AG08396 (cell line): ENCODE measurements around the gene GPR137.
A peak's percentile ranks its signal among the peaks of the same experiment; 100 is the strongest.

Experiments
- DNase-seq: peaks from one replicate; pipeline ENCODE4 v3.0.0; 2012; ENCODE audit warnings: low spot score, mixed read lengths

Gene GPR137

DNA sequence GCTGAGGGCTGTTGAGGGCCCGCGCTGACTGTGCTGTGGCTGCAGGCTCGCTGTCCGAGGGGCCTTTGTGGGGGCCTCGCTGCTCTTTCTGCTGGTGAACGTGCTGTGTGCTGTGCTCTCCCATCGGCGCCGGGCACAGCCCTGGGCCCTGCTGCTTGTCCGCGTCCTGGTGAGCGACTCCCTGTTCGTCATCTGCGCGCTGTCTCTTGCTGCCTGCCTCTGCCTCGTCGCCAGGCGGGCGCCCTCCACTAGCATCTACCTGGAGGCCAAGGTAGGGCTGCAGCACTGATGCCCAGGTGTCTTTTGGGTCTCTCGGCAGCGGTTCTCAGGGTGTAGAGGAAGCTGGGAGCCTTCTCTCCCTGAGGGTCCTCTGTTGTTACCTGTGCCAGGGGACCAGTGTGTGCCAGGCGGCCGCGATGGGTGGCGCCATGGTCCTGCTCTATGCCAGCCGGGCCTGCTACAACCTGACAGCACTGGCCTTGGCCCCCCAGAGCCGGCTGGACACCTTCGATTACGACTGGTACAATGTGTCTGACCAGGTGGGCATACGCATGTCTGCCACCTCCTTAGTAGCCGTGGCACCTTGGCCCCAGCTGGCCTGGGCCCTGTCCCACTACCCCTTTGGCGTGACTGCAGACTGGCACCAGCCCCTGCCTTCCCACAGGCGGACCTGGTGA, 2.2 kb downstream of the GPR137 start:
- DNase-seq: no peak

DNA sequence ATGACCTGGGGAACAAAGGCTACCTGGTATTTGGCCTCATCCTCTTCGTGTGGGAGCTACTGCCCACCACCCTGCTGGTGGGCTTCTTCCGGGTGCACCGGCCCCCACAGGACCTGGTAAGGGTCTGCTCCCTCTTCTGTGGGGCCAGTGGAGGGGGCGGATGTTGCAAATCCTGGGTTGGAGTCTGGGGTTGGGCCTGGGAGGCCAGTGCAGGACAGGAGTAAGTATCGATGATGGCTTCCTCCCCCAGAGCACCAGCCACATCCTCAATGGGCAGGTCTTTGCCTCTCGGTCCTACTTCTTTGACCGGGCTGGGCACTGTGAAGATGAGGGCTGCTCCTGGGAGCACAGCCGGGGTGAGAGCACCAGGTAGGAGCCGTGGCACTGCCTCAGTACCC, 2.7 kb downstream of the GPR137 start:
- DNase-seq: no peak

DNA sequence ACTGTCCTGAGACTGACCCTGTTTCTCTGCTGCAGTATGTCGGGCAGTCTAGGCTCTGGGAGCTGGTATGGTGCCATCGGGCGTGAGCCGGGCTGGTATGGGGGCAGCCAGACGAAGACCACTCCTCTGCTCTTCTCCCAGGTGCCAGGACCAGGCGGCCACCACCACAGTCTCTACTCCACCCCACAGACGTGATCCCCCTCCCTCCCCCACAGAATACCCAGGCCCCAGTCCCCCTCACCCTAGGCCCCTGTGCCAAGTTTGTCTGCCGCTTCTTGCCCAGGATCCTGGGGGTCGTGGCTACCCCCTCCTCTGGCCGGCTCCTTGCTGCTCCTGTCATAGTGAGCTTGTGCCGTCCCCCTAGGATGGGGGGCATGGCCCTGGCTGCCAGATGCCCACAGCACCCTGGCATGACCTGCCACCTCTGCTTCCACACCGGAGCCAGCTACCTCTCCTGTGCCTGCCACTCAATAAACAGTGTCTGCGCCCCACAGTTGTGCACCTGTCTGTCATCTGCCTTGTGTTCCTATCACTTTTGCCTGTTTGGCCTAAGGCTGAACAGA, 3.4 kb downstream of the GPR137 start:
- no peak for DNase-seq

DNA sequence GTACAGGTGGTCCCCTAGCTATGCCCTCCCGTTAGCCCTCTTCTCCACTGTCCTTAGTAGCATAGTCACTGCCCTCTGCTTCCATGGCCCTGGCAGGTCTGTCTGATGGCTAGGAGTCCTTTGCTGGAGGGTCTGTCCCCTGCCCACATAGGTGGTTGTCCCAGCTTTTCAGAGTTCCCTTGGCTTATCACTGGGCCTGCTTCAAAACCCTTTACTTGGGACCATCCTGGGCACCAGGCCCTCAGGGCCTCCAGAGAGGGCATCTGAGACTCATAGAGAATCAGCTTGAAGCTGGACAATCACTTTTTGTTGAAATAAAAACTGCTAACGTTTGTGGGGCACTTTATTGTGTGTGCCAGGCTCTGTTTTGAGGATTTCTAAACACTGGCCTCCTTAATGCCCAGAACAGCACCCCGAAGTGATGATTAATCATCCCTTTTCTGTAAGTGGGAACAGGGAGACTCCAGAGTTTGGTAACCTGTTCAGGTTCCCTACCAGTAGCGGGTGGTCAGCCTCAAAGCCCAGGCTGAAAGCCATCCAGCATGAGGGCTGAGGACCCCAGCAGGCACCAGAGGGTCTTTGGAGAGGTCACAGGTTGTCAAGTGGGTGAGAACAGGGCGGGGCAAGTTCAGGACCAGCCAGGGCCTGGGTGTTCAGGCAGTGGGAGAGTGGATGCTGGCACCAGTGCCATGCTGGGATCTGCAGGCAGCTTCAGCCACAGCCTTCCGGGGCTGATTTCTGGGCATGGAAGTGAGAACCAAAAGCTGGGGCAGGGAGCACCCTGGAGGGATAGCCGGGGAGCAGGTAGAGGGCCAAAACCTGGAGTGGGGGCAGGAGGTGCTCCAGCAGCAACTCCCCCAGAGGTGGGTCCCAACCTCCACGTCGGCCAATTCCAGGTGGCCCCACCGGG, 5.0 kb downstream of the GPR137 start:
- no peak for DNase-seq

GRCh38 chr11:64291262-64291751, 5.7 kb downstream of the GPR137 start, which contains the start of gene KCNK4:
KCNK4 (plus strand) TSS chr11:64291302; CDS start chr11:64293019, 1,717 bp downstream.
- DNase-seq: no peak

- no peak for DNase-seq
These were observed 6.3 kb downstream of the GPR137 start for GRCh38 chr11:64291752-64292459.

- no peak for DNase-seq
These were observed 7.0 kb downstream of the GPR137 start for GRCh38 chr11:64292460-64293254.

DNA sequence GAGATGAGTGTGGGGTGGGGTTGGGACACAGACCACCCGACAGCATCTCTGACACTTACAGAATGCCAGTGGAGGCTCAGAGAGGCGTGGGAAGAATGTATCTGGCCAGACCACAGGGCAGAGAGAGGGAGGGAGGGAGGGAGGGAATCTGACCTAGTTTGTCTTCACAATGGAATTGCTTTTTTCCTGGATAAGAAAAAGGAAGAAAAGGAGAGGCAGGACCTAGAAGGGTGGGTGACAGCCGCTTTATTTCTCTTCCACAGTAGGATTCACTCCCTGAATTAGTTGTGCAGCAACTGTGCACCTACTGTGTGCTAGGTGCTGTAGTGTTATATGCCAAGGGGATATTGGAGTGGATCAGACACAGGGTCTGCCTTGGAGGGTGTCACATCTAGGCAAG, 9.1 kb downstream of the GPR137 start:
- peak; percentile 46 for DNase-seq

DNA sequence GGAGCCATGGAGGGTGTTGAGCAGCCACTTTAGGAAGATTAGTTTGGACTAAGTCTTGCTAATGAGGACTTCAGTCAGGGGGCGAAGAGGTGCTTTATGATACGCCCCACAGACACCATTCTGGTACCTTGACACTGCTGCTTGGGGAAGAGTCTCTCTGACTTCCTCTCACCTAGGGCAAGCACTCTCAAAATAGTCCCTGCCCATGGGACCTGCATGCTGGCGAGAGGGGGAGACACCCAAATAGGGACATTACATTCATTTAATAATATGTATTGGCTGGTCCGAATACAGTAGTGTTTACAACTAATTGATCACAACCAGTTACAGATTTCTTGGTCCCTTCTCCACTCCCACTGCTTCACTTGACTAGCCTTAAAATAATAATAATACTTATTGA, 10.1 kb downstream of the GPR137 start:
- DNase-seq: no peak

- DNase-seq: no peak
These were observed 10.6 kb downstream of the GPR137 start for GRCh38 chr11:64296236-64296635.

- no peak for DNase-seq
These were observed 11.4 kb downstream of the GPR137 start for GRCh38 chr11:64296830-64297698.

GRCh38 chr11:64297699-64298358, 12.2 kb downstream of the GPR137 start:
- no peak for DNase-seq

DNA sequence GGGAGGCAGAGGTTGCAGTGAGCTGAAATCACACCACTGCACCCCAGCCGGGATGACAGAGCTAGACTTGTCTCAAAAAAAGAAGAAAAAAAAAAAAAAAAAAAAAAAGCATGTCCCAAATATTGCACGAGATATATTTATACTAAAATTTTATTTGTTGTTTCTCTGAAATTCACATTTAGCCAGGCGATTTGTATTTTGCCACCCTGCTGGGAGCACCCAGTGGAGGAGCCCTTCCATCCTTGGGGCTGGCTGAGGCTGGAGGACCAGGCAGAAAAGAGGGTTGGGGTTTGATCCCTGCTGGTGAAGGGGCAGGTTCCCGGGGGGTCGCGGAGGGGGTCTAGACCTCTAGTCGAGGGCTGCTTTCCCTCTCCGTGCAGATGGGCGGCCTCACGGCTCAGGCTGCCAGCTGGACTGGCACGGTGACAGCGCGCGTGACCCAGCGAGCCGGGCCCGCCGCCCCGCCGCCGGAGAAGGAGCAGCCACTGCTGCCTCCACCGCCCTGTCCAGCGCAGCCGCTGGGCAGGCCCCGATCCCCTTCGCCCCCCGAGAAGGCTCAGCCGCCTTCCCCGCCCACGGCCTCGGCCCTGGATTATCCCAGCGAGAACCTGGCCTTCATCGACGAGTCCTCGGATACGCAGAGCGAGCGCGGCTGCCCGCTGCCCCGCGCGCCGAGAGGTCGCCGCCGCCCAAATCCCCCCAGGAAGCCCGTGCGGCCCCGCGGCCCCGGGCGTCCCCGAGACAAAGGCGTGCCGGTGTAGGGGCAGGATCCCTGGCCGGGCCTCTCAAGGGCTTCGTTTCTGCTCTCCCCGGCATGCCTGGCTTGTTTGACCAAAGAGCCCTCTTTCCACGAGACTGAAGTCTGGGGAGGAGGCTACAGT, 13.6 kb downstream of the GPR137 start:
- peak; percentile 69 for DNase-seq

DNA sequence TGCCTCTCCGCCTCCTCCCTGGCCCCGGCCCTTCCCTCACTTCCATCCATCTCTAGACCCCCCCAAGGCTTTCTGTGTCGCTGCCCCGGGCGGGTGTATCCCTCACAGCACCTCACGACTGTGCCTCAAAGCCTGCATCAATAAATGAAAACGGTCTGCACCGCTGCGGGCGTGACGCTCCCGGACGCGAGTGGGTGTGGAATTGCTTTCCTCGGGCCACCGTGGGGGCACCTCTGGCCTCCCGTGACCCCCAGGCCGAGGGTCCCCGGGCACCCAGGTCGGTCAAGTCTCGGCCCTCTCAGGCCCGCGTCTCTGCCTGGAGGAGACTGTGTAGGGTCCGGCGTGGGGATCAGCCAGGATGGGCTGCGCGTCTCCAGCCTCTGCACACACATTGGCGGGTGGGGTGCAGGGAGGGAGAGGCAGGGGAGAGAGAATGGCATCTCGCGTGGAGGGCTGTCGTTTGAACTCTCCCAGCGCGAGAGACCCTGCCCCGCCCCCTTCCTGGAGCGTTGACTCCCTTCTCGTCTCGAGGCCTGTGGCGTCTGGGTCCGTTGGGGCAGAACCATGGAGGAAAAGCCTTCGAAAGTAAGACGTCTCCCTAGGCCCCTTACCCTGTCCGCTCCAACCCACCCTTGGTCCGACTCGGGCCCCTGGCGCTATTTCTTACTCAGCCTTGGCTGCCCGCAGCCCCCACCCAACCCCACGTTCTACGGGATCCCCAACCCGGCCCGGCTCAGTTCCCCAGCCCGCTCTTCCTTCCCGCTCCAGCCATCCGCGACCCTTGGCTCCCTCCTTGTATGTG, 14.4 kb downstream of the GPR137 start, which contains the start of gene CATSPERZ:
CATSPERZ (plus strand) TSS at position 512 of the 802 bp plus-strand sequence; CDS start at position 565, 53 bp downstream.
- no peak for DNase-seq

DNA sequence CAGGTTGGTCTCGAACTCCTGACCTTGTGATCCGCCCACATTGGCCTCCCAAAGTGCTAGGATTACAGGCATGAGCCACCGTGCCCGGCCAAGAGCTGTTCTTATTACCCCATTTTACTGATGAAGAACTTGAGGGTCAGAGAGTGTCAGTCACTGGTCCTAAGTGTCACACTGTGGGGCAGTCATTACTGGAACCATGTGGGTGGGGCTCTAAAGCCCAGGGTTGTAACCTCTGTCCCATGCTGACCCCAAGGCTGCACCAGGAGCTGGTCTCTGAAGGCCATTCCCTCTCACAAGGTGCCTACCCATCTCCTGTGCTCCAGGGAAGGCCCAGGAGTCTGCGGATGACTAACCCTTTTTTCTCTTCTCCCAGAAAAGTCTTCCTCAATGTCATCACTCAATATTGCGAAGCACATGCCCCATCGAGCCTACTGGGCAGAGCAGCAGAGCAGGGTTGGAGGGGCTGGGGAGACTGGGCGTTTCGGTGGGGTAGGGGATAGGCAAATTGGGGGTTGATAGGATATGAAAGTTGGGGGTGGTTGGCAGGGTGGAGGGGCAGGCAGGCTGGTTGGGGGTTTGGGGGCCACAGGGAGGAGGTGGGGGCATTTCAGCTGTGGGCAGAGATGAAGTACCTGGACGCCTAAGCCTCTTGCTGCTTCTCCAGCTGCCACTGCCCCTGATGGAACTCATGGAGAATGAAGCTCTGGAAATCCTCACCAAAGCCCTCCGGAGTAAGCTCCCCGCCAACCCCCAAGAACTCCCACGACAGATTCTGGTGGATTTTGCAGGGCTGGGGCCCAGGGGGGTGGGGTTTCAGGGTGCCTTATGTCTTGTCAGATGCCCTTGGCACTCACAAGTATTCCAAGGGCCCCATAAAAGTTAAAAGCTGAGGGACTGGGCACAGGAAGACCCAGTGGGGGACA, 17.7 kb downstream of the GPR137 start:
- DNase-seq: no peak

DNA sequence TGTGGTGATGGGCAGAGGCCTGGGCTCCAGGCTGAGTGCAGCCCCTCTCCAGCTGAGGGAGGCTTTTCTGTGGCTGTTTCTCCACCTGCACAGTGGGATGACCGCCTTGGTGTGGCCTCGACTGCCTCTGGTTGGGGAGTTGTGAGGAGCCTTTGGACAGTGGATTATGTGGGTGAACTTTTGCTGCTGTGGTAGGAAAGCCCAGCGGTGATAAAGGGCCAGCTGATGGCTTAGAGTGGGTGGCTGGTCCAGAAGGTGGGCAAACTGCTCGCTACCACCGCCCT, 18.3 kb downstream of the GPR137 start:
- no peak for DNase-seq
